HUES64 (cell line): ENCODE measurements around the gene VCAN.

Source experiments
- H3K27ac ChIP-seq: 2 replicates; pipeline ENCODE4 v1.7.0; 2013; ENCODE audit warnings: low read depth, low read length, inconsistent platforms
- H3K27me3 ChIP-seq: 2 replicates; pipeline ENCODE4 v1.6.1; 2013; ENCODE audit warnings: mild to moderate bottlenecking, low read length; ENCODE audit not compliant: insufficient read depth
- H3K36me3 ChIP-seq: 2 replicates; pipeline ENCODE4 v1.6.1; 2013; ENCODE audit warnings: mild to moderate bottlenecking, low read length; ENCODE audit not compliant: insufficient read depth
- H3K4me1 ChIP-seq: 2 replicates; pipeline ENCODE4 v1.6.1; 2013; ENCODE audit warnings: mild to moderate bottlenecking, low read length, moderate library complexity; ENCODE audit not compliant: insufficient read depth
- H3K4me3 ChIP-seq: 2 replicates; pipeline ENCODE4 v1.5.1; 2013; ENCODE audit warnings: mild to moderate bottlenecking, low read length, moderate library complexity
- H3K9ac ChIP-seq: 2 replicates; pipeline ENCODE4 v1.6.1; 2013; ENCODE audit warnings: mild to moderate bottlenecking, low read depth, low read length
- H3K9me3 ChIP-seq: 2 replicates; pipeline ENCODE4 v1.6.1; 2013; ENCODE audit warnings: low read depth, low read length; ENCODE audit not compliant: insufficient read depth
- WGBS: fragments of 150-250, 120-280 bp; methylation state at CpG from one replicate; pipeline ENCODE4 v1.1.7; 2013; ENCODE audit warnings: missing lambda C conversion rate; 5-methylcytosine and 5-hydroxymethylcytosine counted together

VCAN gene

GRCh38 chr5:83484294-83484693 lies 12.8 kb downstream of the VCAN start:
- Histone ChIP-seq H3K9me3 (no peaks in the 10 kb centered on the region), H3K4me3 (no peak overlapping the region), H3K36me3 (peaks cover 95% of the 10 kb centered on the region), H3K27ac (no peak overlapping the region), H3K9ac (no peak overlapping the region), H3K27me3 (no peaks in the 10 kb centered on the region), H3K4me1 (peaks cover 36% of the 10 kb centered on the region)
- 96% methylated on average over 2 of the region's 2 CpGs for WGBS

GRCh38 chr5:83485842-83486241 lies 14.3 kb downstream of the VCAN start:
- H3K36me3 ChIP-seq = peaks cover 96% of the 10 kb centered on the region
- 94% methylated on average over 4 of the region's 4 CpGs for WGBS

GRCh38 chr5:83487155-83487554 lies 15.6 kb downstream of the VCAN start:
- WGBS = 100% methylated on average over 1 of the region's 1 CpG
- H3K27ac ChIP-seq = no peak overlapping the region
- H3K27me3 ChIP-seq = no peaks in the 10 kb centered on the region
- peaks cover 34% of the 10 kb centered on the region for H3K4me1 ChIP-seq
- no peak overlapping the region for H3K9ac ChIP-seq
- H3K36me3 ChIP-seq = peaks cover 97% of the 10 kb centered on the region
- no peaks in the 10 kb centered on the region for H3K9me3 ChIP-seq
- no peak overlapping the region for H3K4me3 ChIP-seq

More at GRCh38 chr5:83485842-83486241, 14.3 kb downstream of the VCAN start:
- no peak overlapping the region for H3K9ac ChIP-seq
- no peaks in the 10 kb centered on the region for H3K9me3 ChIP-seq
- H3K27ac ChIP-seq = no peak overlapping the region
- peaks cover 27% of the 10 kb centered on the region for H3K4me1 ChIP-seq
- H3K4me3 ChIP-seq = no peak overlapping the region
- H3K27me3 ChIP-seq = no peaks in the 10 kb centered on the region

- WGBS = 86% methylated on average over 1 of the region's 1 CpG
- Histone ChIP-seq H3K36me3 (peaks cover 97% of the 10 kb centered on the region), H3K4me3 (no peak overlapping the region), H3K27me3 (no peaks in the 10 kb centered on the region), H3K27ac (no peak overlapping the region), H3K9me3 (no peaks in the 10 kb centered on the region), H3K4me1 (peaks cover 44% of the 10 kb centered on the region), H3K9ac (no peak overlapping the region)
Measured at GRCh38 chr5:83488271-83488670, 16.7 kb downstream of the VCAN start.

- no peak overlapping the region for H3K9ac ChIP-seq
- H3K36me3 ChIP-seq = peaks cover 97% of the 10 kb centered on the region
- no peak overlapping the region for H3K27ac ChIP-seq
- H3K9me3 ChIP-seq = no peaks in the 10 kb centered on the region
- H3K4me3 ChIP-seq = no peak overlapping the region
- peaks cover 50% of the 10 kb centered on the region for H3K4me1 ChIP-seq
- no peaks in the 10 kb centered on the region for H3K27me3 ChIP-seq
Measured at GRCh38 chr5:83488821-83489220, 17.3 kb downstream of the VCAN start.

- 96% methylated on average over 9 of the region's 9 CpGs for WGBS
- no peak overlapping the region for H3K4me3 ChIP-seq
- H3K36me3 ChIP-seq = peaks cover 97% of the 10 kb centered on the region
- H3K9ac ChIP-seq = no peak overlapping the region
- peaks cover 58% of the 10 kb centered on the region for H3K4me1 ChIP-seq
- no peak overlapping the region for H3K27ac ChIP-seq
- H3K27me3 ChIP-seq = no peaks in the 10 kb centered on the region
- no peaks in the 10 kb centered on the region for H3K9me3 ChIP-seq
Measured at GRCh38 chr5:83490203-83490602, 18.7 kb downstream of the VCAN start.

GRCh38 chr5:83492331-83492730 lies 20.8 kb downstream of the VCAN start:
- Histone ChIP-seq H3K27me3 (no peaks in the 10 kb centered on the region), H3K9ac (no peak overlapping the region), H3K4me1 (peaks cover 53% of the 10 kb centered on the region), H3K36me3 (peaks cover 97% of the 10 kb centered on the region), H3K4me3 (no peak overlapping the region), H3K27ac (no peak overlapping the region), H3K9me3 (no peaks in the 10 kb centered on the region)
- 100% methylated on average over 1 of the region's 1 CpG for WGBS

- peak overlapping the region; percentile 42; the same call in 1 of the 2 replicates for H3K27ac ChIP-seq
- peaks cover 41% of the 10 kb centered on the region for H3K4me1 ChIP-seq
- 75% methylated on average over 7 of the region's 7 CpGs for WGBS
- no peaks in the 10 kb centered on the region for H3K27me3 ChIP-seq
- no peak overlapping the region for H3K9ac ChIP-seq
- H3K36me3 ChIP-seq = peaks cover 100% of the 10 kb centered on the region
- H3K9me3 ChIP-seq = no peaks in the 10 kb centered on the region
- no peak overlapping the region for H3K4me3 ChIP-seq
Measured at GRCh38 chr5:83493644-83494043, 22.1 kb downstream of the VCAN start.

- Histone ChIP-seq H3K27ac (no peak overlapping the region), H3K36me3 (peaks cover 100% of the 10 kb centered on the region), H3K9ac (no peak overlapping the region), H3K4me1 (peaks cover 39% of the 10 kb centered on the region), H3K4me3 (no peak overlapping the region), H3K27me3 (no peaks in the 10 kb centered on the region), H3K9me3 (no peaks in the 10 kb centered on the region)
- WGBS = 63% methylated on average over 2 of the region's 2 CpGs
Measured at GRCh38 chr5:83494087-83494620, 22.6 kb downstream of the VCAN start.

- no peaks in the 10 kb centered on the region for H3K9me3 ChIP-seq
- H3K4me3 ChIP-seq = no peak overlapping the region
- H3K4me1 ChIP-seq = peaks cover 39% of the 10 kb centered on the region
- H3K27me3 ChIP-seq = no peaks in the 10 kb centered on the region
- H3K9ac ChIP-seq = no peak overlapping the region
- H3K27ac ChIP-seq = no peak overlapping the region
- H3K36me3 ChIP-seq = peaks cover 100% of the 10 kb centered on the region
- WGBS = 74% methylated on average over 3 of the region's 4 CpGs
Measured at GRCh38 chr5:83494666-83495065, 23.1 kb downstream of the VCAN start.

- H3K4me3 ChIP-seq = no peak overlapping the region
- no peak overlapping the region for H3K27ac ChIP-seq
- peaks cover 3% of the 10 kb centered on the region; the same call in 1 of the 2 replicates for H3K9me3 ChIP-seq
- peaks cover 30% of the 10 kb centered on the region for H3K4me1 ChIP-seq
- no peak overlapping the region for H3K9ac ChIP-seq
- H3K36me3 ChIP-seq = peaks cover 100% of the 10 kb centered on the region
- WGBS = 100% methylated on average over 2 of the region's 2 CpGs
- H3K27me3 ChIP-seq = no peaks in the 10 kb centered on the region
Measured at GRCh38 chr5:83496626-83497025, 25.1 kb downstream of the VCAN start.

- H3K36me3 ChIP-seq = peaks cover 100% of the 10 kb centered on the region
- no peak overlapping the region for H3K27ac ChIP-seq
- peaks cover 11% of the 10 kb centered on the region for H3K4me1 ChIP-seq
- no peak overlapping the region for H3K4me3 ChIP-seq
- no peaks in the 10 kb centered on the region for H3K27me3 ChIP-seq
- no peak overlapping the region for H3K9ac ChIP-seq
- H3K9me3 ChIP-seq = peaks cover 3% of the 10 kb centered on the region; the same call in 1 of the 2 replicates
- whole genome bisulfite sequencing = 95% methylated on average over 2 of the region's 2 CpGs
Measured at GRCh38 chr5:83498585-83498984, 27.0 kb downstream of the VCAN start.
